NCI-H748 (cell line): ENCODE data around the gene CLASRP.
"Not testable (repeated sequence)": the region's sequence is repeated elsewhere in the genome, so short reads cannot be mapped to it uniquely, and the experiment has no call there.

Source experiments
- DNase-seq: peaks from one replicate; lab custom pipeline; 2025; ENCODE audit not compliant: unreplicated experiment; lab: John Stamatoyannopoulos, UW

The CLASRP gene, protein sequence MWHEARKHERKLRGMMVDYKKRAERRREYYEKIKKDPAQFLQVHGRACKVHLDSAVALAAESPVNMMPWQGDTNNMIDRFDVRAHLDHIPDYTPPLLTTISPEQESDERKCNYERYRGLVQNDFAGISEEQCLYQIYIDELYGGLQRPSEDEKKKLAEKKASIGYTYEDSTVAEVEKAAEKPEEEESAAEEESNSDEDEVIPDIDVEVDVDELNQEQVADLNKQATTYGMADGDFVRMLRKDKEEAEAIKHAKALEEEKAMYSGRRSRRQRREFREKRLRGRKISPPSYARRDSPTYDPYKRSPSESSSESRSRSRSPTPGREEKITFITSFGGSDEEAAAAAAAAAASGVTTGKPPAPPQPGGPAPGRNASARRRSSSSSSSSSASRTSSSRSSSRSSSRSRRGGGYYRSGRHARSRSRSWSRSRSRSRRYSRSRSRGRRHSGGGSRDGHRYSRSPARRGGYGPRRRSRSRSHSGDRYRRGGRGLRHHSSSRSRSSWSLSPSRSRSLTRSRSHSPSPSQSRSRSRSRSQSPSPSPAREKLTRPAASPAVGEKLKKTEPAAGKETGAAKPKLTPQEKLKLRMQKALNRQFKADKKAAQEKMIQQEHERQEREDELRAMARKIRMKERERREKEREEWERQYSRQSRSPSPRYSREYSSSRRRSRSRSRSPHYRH

DNA sequence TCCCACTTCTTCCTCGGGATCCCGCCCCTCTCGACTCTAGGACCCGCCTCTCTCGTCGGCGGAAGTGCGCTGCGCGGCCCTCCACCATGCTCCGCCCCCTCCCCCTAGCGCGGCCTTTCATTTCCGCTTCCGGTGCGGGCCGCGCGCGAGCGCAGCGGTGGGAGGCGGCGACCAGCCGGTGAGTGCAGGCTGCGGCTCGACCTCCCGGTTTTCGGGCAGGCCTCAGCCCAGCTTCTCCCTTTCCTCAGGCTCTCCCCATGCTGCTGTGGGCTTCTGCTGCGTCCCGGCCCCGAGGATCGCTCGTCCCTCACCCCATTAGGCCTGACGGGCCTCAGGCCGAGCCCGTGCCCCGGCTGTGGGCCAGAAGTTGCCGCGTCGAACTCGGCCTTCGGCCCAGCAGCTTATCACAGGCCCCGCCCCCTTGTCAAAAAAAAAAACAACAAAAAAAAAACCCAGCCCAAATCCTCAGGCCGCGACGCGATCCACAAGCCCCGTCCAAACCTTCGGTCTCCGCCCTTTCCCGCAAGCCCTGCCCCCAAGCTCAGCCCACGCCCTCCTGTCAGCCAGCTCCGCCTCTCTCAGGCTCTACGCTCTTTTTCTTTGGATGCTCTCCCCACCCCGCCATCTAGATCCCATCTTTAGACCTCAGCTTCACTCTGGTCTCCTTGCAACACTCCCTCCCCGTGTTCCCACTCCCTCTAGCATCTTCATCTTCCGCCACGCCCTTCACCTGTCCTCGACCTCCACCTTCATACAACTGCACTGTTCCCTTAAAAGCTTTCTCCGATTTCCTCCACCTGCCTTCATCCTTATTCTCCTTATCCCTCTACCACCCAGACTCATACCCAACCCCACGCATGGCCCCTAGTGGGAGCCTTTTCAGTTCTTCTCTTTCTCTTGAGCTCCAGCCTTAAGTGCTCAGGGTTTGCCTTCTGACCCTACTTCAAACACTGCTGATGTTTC is at the start of gene CLASRP:
CLASRP (plus strand) TSS at position 115 of the 963 bp plus-strand sequence. CDS start 1,168 bp downstream, outside the sequence.
- DNase-seq: peak; percentile 92

DNA sequence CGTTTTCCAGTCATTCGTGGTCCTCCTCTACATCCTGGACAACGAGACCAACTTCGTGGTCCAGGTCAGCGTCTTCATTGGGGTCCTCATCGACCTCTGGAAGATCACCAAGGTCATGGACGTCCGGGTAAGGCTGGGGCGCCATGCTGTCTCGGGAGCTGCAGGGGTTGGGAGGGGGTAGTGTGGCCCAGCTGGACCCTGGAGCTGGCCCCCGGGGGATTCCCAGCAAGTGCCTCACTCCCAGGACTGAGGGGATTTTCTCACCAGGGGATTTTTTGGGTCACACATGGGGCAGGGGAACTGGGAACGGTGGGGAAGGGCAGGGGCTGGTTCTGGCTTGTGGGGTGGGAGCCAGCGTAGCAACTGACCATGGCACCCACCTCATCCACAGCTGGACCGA is 48.4 kb upstream of the CLASRP start:
- DNase-seq: no peak

DNA sequence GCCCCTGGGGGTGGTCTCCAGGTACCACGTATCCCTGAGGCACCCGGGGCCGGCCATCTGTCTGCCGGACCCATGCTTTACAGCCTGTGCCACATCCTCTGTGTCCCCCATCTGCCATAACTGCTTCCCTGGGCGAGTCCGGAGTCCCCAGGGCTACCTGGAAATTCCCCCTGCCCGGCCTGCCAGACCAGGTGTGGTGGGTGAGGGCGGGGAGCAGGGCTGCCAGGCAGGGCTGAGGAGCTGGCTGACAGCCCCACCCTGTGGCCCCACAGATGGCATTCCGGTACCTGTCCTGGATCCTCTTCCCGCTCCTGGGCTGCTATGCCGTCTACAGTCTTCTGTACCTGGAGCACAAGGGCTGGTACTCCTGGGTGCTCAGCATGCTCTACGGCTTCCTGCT is 47.9 kb upstream of the CLASRP start:
- no peak for DNase-seq

DNA sequence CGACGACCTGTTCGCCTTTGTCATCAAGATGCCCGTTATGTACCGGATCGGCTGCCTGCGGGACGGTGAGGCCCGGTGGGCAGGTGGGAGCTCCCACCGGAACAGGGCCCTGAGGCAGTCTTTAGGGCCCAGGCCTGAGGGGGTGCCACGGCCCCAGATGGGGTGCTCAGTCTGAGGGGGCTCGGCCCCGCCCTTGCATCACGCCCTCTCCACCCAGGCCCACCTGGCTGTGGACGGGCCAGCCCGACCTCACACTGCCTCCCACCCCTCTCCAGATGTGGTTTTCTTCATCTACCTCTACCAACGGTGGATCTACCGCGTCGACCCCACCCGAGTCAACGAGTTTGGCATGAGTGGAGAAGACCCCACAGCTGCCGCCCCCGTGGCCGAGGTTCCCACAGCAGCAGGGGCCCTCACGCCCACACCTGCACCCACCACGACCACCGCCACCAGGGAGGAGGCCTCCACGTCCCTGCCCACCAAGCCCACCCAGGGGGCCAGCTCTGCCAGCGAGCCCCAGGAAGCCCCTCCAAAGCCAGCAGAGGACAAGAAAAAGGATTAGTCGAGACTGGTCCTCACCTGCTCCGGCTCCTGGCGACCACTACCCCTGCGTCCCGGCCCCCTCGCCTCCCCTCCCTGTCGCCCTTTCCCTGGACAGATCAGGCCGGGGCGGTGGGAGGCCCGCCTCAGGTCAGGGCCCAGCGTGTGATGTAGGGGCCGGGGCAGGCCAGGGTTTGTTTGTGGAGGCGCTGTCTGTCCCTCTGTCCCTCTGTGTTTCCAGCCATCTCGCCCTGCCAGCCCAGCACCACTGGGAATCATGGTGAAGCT is 46.3 kb upstream of the CLASRP start:
- DNase-seq: no peak

DNA sequence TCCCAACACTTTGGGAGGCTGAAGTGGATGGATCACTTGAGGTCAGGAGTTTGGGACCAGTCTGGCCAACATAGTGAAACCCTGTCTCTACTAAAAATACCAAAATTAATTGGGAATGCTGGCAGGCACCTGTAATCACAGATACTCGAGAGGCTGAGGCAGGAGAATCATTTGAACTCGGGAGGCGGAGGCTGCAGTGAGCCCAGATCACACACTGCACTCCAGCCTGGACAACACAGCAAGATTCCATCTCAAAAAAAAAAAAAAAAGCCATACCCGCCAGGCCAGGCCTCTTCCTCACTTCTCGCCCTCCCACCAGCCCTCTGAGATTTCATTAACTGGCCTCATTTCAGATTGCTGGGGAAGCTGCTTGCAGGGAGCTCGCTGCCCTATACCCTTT is 45.3 kb upstream of the CLASRP start:
- DNase-seq: no peak

DNA sequence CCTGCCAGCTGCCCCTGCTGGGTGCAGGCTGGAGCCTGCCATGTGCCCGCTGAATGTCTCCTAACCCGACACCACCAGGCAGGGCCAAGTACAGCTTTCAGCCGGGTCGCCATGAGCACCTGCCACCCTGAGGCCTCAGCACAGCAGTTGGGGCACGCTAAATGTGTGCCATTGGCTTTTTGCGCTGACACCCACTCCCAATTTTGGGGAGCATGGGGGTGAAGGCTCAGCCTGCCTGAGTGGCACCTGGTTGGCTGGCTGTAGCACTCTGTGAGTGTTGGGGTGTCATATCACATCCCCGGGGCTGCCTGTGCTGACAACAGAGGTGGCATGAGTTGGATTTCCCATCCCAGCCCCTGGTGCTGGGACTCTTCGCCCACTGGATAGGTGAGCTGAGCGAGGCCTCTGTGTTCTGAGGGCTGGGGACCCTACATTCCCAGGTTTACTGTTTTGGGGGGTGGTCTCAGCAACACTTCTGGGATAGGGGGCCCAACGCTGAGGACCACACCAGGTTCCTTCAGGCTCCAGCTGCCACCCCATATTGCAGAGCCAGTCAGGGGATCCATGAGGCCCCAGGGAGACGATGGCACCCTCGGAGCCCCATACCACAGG is 44.8 kb upstream of the CLASRP start:
- DNase-seq: no peak

DNA sequence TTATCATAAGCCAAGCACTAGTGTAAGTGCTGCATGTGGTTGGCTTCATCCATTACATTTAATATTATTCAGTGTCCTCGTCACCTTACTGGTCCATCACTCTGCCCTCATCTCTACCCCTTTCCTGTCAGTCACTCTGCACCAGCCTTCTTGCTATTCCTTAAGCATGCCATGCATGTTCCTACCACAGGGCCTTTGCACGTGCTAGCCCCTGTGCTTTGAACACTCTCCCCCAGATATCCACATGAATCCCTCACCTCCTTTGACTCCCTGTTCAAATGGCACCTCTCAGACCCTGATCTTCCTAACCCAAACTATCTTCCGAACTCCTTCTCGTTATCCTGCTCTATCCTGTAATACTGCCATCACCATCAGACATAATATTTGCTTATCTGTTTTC is 40.8 kb upstream of the CLASRP start:
- no peak for DNase-seq

DNA sequence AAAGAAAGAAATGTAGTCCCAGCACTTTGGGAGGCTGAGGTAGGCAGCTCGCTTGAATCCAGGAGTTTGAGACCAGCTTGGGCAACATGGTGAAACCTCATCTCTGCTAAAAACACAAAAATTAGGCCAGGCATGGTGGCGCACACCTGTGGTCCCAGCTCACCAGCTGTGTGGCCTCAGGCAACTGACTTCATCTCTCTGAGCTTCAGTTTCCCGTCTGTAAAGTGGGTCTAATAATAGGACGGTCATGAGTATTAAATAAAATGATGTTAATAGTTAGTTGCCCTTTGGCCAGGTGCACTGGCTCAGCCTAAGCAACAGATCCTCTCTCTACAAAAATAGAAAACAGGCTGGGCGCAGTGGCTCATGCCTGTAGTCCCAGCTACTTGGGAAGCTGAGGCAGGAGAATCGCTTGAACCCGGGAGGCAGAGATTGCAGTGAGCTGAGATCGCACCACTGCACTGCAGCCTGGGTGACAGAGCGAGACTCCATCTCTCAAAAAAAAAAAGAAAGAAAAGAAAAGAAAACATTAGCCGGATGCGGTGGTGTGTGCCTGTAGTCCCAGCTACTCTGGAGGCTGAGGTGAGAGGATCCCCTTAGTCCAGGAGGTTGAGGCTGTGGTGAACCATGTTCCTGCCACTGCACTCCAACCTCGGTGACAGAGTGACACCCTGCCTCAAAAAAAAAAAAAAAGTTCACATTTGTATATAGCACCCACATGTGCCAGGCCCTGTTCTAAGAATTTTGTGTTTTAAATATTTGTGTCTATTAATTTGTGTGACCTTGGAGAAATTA is 39.5 kb upstream of the CLASRP start:
- DNase-seq: not testable (repeated sequence)

DNA sequence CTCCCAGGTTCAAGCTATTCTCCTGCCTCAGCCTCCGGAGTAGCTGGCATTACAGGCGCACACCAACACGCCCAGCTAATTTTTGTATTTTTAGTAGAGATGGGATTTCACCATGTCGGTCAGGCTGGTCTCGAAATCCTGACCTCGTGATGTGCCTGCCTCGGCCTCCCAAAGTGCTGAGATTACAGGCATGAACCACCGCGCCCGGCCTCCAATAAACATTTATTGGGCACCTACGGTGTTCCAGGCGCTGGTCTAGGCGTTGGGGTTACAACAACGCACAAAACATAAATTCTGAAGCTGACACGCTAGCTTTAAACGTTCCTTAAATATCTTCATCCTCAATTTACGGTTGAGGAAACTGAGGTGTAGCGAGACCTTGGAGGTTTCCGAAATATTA is 38.2 kb upstream of the CLASRP start:
- DNase-seq: not testable (repeated sequence)

DNA sequence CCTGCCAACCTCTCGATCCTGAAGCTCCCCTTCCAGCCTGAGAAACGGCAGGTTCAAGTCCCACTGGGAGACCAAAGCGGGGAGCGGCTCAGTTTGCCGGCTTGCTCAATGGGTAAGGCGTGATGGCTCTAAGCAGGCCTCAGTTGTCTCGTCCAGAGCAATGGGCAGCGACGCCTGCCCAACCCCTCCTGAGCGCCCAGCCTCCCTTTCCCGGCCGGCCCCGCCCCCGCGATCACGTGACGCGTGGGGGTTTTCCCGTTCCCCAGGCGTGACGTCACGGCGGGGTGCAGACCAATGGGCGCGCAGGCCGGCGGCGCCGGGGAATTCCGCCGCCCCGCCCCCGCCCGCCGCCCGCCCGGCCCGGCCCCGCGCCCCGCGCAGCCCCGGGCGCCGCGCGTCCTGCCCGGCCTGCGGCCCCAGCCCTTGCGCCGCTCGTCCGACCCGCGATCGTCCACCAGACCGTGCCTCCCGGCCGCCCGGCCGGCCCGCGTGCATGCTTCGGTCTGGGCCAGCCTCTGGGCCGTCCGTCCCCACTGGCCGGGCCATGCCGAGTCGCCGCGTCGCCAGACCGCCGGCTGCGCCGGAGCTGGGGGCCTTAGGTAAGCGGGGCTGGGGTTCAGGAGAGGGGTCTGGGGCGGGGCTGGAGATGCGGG is 37.6 kb upstream of the CLASRP start, which contains the start of gene RELB:
RELB (plus strand) TSS at position 378 of the 653 bp plus-strand sequence; CDS start at position 494, 116 bp downstream.
- peak; percentile 94 for DNase-seq

DNA sequence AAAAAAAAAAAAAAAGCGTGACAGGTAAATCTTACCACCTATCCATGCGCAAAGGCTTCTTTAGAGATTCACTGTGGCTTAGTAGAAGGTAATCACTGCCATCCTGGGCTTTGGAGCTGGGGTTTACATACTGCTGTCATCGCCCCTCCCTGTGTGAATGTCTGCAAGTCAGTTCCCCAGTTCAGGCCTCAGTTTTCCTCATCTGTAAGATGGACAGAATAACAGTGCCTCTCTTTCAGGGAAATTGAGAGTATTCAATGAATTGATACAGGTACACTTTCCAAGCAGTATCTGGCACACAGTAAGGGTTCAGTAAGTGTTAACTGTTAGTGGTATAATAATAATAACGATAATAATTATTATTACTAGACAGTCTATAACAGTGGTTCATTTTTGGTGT is 35.4 kb upstream of the CLASRP start:
- DNase-seq: no peak

DNA sequence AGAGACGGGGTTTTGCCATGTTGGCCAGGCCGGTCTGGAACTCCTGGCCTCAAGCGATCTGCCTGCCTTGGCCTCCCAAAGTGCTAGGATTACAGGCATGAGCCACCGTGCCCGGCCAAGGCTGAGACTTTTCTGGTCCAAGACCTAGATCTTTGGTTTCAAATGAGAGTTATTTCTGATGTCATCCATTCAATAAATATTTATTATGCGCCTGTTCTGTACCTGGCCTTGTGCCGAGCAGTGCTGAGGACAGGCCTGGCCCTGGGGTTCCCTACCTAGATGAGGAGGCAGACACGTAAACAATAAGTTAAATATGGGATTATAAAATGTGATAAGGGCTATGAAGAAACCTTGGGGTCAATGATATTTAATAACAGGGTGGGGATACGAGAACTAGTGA is 33.1 kb upstream of the CLASRP start:
- DNase-seq: no peak

DNA sequence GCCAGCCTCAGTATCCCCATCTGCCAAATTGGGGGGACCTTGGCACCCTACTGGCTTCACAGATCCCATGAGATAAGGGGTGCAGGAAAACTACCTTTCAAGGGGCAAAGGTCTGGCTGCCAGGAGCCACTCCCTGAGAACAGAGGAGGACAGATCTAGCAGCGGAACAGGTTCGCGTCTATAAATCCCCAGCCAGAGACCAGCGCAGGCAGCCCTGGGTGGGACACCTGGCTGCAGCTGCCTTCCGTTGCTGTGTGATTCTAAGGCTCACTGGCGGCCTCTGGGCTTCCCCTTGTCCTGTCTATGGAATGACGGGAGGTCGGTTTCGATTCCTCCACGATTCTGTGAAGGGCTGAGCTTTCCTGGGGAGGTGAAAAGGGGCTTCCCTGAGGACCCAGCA is 30.3 kb upstream of the CLASRP start:
- peak; percentile 36 for DNase-seq

DNA sequence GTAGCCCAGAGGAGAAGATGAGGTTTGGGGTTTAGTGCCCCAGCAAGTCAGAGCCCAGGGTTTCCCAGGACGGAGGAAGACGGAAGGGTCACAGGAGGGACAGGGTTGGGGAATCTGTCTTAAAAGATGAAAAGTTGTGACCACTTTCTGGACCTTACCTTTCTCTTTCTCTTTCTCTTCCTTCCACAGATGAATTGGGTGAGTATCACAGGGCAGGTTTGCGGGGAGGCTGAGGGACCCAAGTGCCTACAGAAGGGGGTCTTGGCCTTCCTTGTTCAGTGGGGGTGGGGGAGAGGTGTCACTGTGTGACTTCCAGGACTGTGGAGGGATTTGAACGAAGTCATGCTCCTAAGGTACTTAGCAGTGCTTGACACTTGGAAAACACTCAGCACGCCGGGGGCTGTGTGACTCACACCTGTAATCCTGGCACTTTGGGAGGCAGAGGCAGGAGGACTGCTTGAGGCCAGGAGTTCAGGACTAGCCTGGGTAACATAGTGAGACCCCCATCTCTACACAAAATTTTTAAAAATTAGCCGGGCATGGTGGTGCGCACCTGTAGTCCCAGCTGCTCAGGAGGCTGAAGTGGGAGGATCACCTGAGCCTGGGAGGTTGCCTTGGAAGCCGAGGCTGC is 29.1 kb upstream of the CLASRP start:
- DNase-seq: no peak

DNA sequence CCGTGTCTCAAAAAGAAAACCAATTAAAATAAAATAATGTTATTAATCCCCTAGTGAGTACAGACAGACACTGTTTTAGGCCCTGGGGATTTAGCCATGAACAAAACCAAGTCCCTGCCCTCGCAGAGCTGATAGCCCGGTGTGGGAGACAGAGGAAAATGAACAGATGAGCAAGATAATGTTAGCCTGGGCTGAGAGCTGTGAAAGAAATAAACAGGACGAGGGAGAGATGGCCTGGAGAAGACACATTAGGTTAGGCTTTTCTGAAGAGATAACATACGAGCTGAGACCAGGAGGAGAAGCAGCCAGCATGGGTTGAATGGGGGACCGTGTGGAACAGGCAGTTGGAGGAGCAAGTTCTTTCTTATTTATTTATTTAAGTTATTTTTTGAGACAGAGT is 28.5 kb upstream of the CLASRP start:
- no peak for DNase-seq

DNA sequence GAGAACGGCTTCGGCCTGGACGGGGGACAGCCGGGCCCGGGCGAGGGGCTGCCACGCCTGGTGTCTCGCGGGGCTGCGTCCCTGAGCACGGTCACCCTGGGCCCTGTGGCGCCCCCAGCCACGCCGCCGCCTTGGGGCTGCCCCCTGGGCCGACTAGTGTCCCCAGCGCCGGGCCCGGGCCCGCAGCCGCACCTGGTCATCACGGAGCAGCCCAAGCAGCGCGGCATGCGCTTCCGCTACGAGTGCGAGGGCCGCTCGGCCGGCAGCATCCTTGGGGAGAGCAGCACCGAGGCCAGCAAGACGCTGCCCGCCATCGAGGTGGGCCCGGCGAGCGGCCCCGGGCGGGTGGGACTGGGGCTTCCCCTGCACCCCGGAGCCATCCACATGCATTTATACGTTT is 26.9 kb upstream of the CLASRP start:
- DNase-seq: no peak

DNA sequence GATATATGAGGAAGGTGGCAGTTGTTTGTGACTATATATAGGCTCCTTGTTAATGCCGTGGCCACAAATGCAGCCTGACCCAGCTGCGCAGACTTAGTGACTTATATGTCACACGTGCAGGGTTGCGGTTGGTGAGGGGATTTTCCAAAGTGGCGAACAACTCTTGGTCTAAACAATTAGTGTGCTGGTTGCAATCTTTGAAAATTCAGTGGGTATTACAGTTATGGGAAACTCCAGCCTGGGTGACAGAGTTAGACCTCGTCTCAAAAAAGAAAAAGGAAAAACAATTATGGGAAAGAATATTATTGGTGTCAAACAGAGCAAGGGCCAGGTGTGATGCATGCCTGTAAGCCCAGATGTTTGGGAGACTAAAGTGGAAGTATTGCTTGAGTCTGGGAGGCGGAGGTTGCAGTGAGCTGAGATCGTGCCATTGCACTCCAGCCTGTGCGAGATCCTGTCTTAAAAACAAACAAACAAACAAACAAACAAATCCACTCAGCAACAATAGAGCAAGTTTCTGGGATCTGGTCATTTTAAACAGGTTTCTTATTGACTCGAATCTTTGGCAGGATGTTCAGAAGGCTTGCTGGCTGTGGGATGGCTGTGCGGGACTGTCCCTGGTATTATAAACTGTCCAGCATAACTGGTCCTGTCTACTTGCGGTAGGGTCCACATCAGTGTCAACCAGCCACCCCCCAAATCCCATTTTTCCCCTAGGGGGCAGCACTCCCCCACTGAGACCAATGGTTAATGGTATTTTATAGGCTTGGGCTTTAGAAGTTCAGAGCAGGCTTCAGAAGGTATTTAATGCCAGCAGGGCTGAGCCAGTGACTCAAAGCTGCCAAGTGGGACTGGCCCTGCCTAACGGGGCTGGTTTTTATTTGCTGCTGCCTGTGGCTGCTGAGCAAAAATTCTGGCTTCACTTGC is 22.2 kb upstream of the CLASRP start:
- DNase-seq: peak; percentile 66
